OCI-M2 (cell line): ENCODE measurements around the gene PRXL2B.

Source experiments
- DNase-seq: peaks from one replicate; lab custom pipeline; 2025; ENCODE audit not compliant: unreplicated experiment; lab: John Stamatoyannopoulos, UW

PRXL2B gene

DNA sequence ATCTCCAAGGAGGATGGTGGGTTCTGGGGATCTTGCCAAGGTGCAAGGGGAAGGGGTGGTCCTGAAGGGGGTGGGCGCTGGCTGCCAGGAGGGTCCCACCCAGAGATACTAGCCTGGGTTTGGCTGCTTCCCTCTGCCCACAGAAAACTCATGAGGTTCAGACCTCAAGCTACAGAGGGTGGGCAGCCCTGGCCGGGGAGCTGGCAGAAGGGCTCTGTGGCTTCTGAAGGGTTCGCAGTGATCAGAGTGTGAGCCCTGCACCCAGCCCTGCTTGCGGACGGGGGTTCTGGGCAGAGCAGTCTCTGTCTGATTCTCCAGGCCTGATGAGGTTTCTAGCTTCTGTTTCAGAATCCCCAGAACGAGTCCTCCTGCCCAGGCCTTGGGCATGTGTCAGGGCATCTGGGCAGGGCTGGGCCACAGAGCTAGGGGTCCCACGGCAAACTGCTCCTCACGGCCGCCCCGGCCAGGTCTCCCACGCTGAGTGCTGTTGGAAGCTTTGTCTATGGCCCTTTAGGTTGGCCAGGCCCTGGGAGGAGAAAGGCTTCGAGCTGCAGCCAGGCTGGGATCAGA lies 46.9 kb downstream of the PRXL2B start:
- no peak for DNase-seq

DNA sequence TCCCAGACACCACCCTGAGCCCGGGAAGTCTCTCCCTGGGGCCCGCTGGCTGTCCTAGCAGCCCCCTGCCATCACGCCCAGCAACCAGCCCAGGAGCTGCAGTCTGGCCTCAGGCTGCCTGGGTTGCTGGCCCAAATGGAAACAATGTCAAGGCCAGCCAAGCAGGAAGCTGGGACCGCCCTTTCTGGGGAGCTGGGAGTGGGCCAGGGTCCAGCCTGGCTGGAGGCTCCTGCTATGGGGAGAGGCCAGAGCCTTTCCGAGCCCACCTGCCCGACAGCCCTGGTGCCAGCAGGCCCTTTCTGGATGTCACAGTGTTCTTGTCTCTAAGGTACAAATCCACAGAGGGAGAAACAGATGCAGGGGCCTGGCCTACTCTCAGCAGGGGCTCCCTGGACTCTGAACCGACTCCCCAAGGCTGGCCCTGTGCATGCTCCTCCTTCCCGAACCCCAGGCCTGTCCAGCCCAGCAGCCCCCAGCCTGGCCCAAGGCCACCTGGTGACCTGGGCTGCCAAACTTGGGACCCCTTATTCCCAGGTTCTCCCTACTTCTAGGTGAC lies 47.4 kb downstream of the PRXL2B start:
- no peak for DNase-seq

DNA sequence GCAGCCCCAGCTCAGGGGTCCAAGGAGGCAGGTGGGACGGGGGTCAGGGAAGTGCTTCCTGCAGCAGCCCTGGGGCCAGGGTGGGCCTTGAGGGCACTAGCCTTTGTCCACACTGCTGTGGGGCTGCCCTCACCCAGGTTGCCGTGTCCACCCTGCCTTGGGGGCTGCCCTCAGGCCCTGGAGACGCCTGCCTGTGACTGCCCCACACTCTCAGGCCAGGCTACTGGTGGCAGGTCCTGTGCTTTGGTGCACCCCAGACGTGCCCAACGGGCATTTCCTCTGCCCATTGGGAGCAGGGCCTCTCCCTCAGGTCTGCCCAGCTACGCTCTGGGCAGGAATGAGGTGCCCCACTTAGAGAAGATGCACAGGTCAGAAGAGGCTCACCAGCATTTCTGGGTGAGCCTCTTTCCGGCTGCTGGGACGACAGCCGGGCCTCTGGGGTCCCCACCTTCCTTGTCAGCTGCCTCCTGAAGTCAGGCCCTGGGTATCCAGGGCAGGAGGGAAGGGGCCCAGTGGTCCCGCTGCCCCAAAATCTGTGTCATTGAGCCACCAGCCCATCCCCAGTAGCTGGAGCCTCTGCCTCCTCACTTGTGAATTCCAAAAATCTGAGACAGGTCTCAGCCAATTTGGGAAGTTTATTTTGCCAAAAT lies 48.9 kb downstream of the PRXL2B start:
- DNase-seq, result no peak

DNA sequence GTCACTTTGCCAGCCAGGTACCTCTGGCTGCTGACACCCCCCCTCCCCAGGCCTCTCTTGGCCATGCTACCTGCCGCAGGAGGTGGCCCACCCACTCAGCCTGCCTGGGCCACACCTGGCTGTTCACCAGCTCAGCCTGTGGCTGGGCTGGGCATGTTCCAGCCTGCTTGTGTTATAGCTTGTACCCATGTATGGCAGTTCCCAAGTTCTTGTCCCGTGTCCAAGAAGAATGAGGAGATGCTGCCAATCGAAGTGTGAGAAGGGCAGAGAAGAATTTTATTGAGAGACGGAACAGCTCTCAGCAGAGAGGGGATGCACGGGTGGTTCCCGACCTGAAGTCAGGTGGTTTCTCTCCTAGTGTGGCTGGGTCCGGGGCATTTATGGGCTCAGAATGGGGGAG lies 50.2 kb downstream of the PRXL2B start:
- no peak for DNase-seq

DNA sequence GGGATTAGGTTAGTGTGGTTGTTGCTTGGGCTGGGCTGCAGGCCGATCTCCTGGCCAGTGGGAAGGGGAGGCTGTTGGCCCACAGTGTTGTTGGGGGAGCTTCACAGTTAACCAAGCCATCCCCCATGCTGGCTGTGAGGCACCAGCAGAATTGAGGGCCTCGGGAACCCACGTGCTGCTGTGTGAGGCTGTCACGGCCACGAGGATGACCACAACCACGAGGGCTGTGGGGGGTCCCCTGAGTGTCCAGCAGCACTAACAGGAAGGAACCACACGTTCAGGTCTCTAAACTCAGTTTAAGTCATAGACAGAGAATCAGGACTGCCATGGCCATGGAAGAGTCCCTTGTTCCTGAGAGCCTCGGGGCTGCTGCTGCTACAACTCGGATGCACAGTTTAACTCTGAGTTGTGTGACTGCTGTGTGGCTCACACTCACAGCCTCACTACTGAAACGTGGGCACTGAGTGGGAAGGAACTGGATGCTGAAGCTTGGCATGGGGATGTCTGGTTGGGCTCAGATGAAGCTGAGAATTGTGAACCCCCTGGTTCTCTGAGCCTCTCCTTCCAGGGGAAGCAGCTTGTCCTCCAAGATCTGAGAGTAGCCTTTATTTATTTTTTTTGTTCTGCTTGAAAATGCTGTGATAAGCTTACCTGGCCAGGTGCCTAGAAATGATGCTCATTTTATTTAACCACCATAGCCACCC lies 51.0 kb downstream of the PRXL2B start:
- no peak for DNase-seq

DNA sequence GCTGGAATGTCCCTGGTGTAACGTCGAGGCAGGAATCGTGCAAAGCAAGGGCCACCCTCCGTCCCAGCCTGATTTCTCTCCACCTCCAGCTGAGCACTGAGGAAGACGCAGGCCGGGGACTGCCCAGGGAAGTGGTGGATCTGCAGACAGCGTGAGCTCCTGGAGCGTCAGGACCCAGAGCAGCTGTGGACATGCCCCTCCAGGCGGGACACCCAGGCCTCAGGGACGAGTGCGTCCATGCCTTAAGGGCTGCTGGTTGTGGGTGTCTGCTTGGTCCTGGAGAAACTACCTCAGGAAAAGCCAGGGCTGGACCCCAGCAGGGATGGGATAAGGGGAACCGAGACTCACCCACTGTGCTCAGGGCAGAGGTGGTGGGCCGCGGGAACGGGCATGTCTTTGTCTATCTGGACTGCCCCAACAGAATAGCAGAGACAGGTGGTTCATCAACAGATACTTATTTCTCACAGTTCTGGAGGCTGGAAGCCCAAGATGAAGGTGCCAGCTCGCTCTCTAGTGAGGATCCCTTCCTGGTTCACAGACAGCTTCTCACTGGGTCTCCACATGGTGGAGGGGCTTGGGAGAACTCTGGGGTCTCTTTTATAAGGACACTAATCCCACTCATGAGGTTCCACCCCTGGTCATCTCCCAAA lies 52.0 kb downstream of the PRXL2B start:
- no peak for DNase-seq

DNA sequence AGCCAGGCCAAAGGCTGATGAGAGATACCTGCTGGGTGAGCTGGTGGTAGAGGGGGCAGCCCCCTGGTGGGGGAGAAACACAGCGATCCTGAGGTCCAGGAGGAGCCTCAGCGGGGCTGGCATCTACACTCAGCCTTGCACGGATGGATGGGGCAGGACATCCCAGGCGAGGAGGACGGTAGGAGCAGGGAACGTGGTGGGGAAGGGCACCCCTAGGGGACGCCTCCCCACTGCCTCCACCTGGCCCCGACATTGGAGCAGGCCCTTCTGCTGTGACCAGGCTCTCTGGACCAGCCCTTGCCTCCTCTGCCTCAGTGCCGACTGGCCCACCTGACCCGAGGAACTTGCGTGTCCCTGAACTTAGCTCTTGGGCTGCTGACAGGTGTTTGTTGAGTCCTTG lies 52.6 kb downstream of the PRXL2B start:
- no peak for DNase-seq

DNA sequence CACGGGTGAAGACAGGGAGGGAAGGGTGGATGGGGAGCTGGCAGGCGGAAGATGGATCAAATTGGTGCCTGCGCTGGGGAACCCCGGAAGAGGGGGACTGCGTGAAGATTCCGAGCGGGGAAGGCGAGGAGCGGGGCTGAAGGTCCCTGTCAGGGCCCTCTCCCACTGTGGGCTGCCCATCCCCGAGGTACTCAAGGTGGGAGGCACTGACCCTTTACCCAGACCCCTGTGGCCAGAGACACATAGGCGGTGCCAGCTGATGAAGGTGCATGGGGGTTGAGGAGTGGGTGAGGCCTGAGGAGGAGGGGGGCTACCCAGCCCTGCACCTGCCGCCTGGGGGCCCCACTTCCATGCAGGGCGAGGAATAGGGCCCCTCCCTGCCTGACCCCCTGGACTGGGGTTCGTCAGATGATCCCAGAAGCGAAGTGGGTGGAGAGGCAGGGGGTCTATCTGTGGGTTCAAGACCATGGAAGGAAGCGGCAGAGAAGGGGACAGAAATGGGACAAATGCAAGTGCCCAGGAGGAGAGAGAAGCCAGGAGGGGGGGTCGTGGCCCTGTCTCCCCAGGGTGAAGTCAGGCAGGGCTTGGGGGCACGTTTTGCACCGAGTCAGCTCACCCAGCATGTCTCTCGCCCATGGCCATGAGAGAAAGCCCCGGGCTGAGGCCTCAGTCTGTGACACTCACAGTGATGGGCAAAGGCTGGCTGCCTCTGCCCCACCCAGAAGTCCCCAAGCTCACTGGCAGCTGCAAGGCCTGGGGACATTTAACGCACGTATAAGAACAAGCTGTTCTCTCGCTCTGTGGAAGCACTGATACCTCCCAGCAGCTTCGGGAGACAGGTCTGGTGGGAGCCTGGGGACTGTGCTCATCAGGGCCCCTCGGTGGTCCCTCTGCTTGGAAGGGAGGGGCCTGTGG lies 53.3 kb downstream of the PRXL2B start:
- no peak for DNase-seq

DNA sequence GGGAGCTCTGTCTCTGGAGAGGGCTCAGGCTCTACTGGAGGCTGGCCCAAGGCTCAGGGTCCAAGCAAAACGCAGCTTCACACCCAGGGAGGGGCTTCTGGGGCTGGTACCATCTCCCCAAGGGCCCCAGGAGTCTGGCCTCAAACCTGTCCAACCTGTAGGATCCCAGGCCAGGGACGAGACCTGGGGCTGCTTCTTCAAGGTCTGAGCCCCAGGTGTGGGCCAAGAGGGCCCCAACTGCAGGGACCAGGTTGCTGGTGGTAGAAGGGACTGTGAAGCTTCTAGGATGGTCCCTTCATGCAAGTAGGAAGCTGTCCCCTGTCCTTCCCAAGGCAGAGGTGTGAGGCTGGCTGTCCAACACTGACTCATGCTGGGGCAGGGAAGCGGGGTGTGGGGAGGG lies 54.0 kb downstream of the PRXL2B start:
- DNase-seq, result no peak
